Activated T-cell treated with anti-CD3 and anti-CD28 coated beads for 24 hours (primary cell): ENCODE measurements around the gene CLCNKA.
A peak's percentile ranks its signal among the peaks of the same experiment; 100 is the strongest.

Experiments
- DNase-seq: peaks from one replicate; pipeline ENCODE4 v3.0.0-alpha.2; 2020; ENCODE audit warnings: low read depth

CLCNKA gene

GRCh38 chr1:16078925-16079656 lies 57.3 kb downstream of the CLCNKA start:
- DNase-seq: peak; percentile 67

- DNase-seq: no peak
These were observed 58.8 kb downstream of the CLCNKA start for GRCh38 chr1:16080422-16081150.

- DNase-seq: no peak
These were observed 59.8 kb downstream of the CLCNKA start for GRCh38 chr1:16081636-16082035.

GRCh38 chr1:16082283-16083038 lies 60.6 kb downstream of the CLCNKA start:
- peak; percentile 44 for DNase-seq

GRCh38 chr1:16083486-16083885 lies 61.6 kb downstream of the CLCNKA start:
- no peak for DNase-seq
